SK-N-DZ (cell line): ENCODE measurements around the gene PPP1R15A.
"Not testable (repeated sequence)": the region's sequence is repeated elsewhere in the genome, so short reads cannot be mapped to it uniquely, and the experiment has no call there.

ENCODE experiments used
- DNase-seq: peaks from one replicate; pipeline ENCODE4 v3.0.0-alpha.2; 2015; ENCODE audit warnings: low spot score

The PPP1R15A gene

DNA sequence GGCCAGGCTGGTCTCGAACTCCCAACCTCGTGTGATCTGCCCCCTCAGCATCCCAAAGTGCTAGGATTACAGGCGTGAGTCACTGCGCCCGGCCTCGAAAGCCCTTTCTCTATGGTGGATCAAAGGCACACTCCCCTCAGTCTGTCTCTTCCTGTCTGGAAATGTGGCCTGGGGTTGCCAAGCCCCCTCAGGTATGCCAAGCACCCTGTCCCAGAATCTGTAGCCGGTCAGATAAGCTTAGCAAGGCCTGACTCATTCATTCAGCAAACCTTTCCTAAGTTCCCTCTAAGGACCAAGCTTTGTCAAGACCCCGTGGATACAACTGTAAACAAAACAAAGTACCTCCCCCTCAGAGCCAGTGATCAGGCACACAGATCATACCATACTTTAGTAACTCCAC is 42.0 kb downstream of the PPP1R15A start:
- no peak for DNase-seq

DNA sequence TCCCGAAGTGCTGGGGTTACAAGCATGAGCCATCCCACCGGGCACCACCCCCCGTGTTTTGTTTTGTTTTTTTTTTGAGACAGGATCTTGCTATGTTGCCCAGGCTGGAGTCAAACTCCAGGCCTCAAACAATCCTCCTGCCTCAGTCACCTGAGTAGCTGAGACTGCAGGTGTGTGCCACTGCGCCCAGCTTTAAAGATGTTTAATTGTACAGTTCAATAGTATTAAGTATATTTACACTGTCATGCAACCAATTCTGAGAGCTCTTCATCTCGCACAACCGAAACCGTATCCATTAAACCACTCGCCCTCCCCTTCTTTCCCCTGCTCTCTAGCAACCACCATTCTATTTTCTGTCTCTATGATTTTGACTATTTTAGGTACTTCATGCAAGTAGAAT is 43.5 kb downstream of the PPP1R15A start:
- no peak for DNase-seq

DNA sequence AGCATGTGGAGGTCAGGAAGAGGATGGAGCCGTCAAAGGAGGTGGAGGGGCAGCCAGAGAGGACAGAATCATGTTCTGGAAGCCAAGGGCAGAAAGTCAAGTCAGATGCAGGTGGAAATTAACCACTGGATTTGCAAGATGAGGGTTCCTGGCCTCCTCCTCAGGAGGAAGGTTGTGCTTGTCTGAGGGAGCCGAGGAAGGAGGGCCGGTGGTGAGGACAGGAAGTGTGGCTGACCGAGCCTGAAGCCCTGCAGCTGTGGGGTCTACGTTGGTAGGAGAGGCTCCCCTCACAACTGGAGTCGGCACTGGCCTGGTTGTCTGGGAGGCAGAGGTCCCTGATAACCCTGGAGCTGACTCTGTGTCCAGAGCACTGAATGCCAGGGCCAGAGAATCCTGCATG is 45.9 kb downstream of the PPP1R15A start:
- no peak for DNase-seq

DNA sequence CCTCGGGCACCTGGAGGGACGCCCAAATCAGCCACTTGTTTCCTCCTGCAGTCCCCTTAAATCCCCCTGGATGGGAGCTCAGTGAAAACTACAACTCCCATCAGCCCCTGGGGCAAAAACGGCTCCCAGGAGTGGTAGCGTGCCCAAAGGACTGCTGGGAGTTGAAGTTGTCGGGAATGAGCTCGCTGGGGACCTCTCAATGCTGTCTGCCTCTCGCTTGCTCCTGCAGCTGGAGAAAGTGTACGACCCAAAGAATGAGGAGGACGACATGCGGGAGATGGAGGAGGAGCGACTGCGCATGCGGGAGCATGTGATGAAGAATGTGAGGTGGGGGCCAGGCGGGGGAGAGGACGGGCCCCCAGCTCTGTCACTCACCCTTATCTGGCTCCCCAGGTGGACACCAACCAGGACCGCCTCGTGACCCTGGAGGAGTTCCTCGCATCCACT is 46.6 kb downstream of the PPP1R15A start:
- DNase-seq, result no peak

DNA sequence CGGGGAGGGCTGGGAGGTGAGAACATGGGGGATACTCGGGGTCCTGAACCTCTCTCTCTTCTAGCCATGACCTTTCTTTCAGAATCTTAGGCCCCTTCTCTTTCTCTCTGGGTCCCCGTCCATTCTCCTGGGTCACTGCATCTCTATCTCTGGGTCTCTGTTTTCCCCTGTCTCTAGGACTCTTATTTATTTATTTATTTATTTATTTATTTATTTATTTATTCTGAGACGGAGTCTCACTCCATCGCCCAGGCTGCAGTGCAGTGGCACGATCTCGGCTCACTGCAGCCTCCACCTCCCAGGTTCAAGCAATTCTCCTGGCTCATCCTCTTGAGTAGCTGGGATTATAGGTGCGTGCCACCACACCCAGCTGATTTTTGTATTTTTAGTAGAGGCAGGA is 47.0 kb downstream of the PPP1R15A start:
- not testable (repeated sequence) for DNase-seq

DNA sequence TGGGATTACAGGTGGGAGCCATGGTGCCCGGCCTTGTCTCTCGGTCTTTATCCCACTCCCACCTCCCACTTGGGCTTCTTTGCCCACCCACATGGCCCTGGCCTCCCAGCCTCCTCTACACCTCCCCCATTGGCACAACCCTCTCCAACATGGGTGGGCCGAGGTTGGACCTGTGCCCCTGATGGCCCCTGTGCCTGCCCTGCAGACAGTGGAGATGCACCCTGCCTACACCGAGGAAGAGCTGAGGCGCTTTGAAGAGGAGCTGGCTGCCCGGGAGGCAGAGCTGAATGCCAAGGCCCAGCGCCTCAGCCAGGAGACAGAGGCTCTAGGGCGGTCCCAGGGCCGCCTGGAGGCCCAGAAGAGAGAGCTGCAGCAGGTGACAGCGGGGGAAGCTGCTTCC is 48.7 kb downstream of the PPP1R15A start:
- DNase-seq, result no peak

DNA sequence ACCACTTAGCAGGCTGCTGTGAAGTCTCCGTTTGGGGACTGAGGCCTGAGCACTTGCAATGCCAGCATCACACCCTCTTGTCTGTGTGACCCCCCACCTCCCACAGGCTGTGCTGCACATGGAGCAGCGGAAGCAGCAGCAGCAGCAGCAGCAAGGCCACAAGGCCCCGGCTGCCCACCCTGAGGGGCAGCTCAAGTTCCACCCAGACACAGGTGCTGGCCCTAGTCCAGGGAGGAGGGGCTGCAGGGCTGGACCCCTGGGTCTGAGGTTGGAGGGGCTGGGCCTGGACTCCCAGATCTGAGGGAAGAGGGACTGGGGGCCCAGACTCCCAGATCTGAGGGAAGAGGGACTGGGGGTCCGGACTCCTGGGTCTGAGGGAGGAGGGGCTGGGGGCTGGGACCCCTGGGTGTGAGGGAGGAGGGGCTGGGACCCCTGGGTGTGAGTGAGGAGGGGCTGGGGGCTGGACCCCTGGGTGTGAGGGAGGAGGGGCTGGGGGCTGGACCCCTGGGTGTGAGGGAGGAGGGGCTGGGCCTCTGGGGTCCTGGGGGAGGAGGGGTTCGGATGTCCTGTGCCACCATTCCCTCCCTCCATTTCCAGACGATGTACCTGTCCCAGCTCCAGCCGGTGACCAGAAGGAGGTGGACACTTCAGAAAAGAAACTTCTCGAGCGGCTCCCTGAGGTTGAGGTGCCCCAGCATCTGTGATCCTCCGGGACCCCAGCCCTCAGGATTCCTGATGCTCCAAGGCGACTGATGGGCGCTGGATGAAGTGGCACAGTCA is 49.7 kb downstream of the PPP1R15A start:
- no peak for DNase-seq

DNA sequence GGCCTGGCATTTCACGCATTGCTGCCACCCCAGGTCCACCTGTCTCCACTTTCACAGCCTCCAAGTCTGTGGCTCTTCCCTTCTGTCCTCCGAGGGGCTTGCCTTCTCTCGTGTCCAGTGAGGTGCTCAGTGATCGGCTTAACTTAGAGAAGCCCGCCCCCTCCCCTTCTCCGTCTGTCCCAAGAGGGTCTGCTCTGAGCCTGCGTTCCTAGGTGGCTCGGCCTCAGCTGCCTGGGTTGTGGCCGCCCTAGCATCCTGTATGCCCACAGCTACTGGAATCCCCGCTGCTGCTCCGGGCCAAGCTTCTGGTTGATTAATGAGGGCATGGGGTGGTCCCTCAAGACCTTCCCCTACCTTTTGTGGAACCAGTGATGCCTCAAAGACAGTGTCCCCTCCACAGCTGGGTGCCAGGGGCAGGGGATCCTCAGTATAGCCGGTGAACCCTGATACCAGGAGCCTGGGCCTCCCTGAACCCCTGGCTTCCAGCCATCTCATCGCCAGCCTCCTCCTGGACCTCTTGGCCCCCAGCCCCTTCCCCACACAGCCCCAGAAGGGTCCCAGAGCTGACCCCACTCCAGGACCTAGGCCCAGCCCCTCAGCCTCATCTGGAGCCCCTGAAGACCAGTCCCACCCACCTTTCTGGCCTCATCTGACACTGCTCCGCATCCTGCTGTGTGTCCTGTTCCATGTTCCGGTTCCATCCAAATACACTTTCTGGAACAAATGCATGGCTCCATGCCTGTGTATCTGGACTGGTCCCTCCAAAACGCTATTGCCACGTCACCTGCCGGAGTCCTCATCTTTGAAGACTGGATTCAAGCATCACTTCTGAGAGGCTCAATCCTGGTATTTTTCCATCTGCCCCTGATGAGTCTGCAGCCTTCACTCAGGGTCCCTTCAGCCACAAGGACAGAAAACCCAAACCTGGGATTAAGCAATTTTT is 50.6 kb downstream of the PPP1R15A start:
- no peak for DNase-seq

DNA sequence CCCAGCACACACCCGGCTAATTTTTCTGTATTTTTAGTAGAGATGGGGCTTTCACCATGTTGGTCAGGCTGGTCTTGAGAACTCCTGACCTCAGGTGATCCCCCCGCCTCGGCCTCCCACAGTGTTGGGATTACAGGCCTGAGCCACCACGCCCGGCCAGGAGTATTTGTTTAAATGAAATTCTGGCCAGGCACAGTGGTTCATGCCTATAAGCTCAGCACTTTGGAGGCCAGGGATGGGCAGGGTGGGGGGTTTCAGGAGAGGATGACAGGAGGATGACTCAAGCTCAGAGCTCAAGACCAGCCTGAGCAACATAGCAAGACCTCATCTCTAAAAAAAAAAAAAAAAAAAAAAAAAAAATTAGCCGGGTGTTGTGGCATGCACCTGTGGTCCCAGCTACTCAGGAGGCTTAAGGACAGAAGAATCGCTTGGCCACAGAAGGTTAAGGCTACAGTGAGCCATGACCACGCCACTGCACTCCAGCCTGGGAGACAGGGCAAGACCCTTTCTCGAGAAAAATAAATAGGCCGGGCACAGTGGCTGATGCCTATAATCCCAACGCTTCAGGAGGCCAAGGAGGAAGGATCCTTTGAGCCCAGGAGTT is 53.1 kb downstream of the PPP1R15A start:
- DNase-seq, result no peak
